Subcutaneous adipose tissue (tissue), 4 donors: ENCODE data around the gene BLACAT1. TPM values are rescaled to one million over a fixed set of nuclear protein-coding genes. Genes with fewer than 3 reads are reported as not detected.

ENCODE experiments used
- CTCF ChIP-seq: fragments of 450-650 bp; IDR thresholded peaks from one replicate; pipeline ENCODE4 v1.5.1; 2016; ENCODE audit warnings: low read depth, mild to moderate bottlenecking, control low read depth, antibody characterized with exemption, moderate library complexity
- total RNA-seq, 4 donors: library from RNA; depleted of rRNA; stranded (reverse); fragments of >200 nt; gene quantifications; one replicate each; pipeline ENCODE4 v1.1.0, GENCODE V29; 2016

Gene BLACAT1
- total RNA-seq, 4 donors from 2014 or later, result not detected

GRCh38 chr1:205435578-205436573, 20.0 kb downstream of the BLACAT1 start:
- no peak for TF ChIP-seq CTCF

- TF ChIP-seq CTCF, result no peak
Observed at GRCh38 chr1:205434738-205435137, 21.1 kb downstream of the BLACAT1 start.

GRCh38 chr1:205432116-205432515, 23.7 kb downstream of the BLACAT1 start:
- no peak for TF ChIP-seq CTCF

GRCh38 chr1:205430696-205431305, 25.0 kb downstream of the BLACAT1 start:
- TF ChIP-seq CTCF, result no peak

- TF ChIP-seq CTCF, result no peak
Observed at GRCh38 chr1:205429762-205430695, 25.8 kb downstream of the BLACAT1 start.

GRCh38 chr1:205424901-205425600, 30.8 kb downstream of the BLACAT1 start:
- TF ChIP-seq CTCF, result no peak
